GM12878 (cell line): ENCODE results near the gene ABCG1. TPM values are rescaled to one million over a fixed set of nuclear protein-coding genes. Genes with fewer than 3 reads are reported as not detected.

ENCODE experiments used
- ATAC-seq: fragments of 200-7000 bp; cut with Tn5 transposase; 3 replicates; pipeline ENCODE4 v1.9.1; 2020; ENCODE audit warnings: mild to moderate bottlenecking, moderate library complexity
- BruUV-seq: library from RNA; stranded (reverse); fragments of 400-500 nt; replicated peaks from 2 replicates; lab custom pipeline; 2021; lab: Mats Ljungman, UMichigan
- CTCF ChIA-PET: fragments of 300-600 bp; sonication (Branson Sonifier 250); formaldehyde crosslinking; extraction: SDS; loops from one replicate; lab custom pipeline; 2021; ENCODE audit warnings: inconsistent platforms; lab: Yijun Ruan, JAX
- POLR2A ChIA-PET: fragments of 350-600 bp; formaldehyde crosslinking; extraction: SDS; loops from one replicate; lab custom pipeline; 2021; ENCODE audit warnings: inconsistent platforms; lab: Charles Lee
- RAD21 ChIA-PET: fragments of 300-600 bp; sonication (Branson Sonifier 250); formaldehyde crosslinking; loops from one replicate; lab custom pipeline; 2023; ENCODE audit warnings: antibody characterized with exemption; ENCODE audit not compliant: unreplicated experiment; lab: Charles Lee
- SMC1A ChIA-PET: fragments of 300-600 bp; sonication (Branson Sonifier 250); formaldehyde crosslinking; loops from one replicate; lab custom pipeline; 2023; ENCODE audit not compliant: unreplicated experiment, uncharacterized antibody; lab: Charles Lee
- DNase-seq: peaks from one replicate; pipeline ENCODE4 v3.0.0-alpha.2; 2011; ENCODE audit warnings: low read depth, low spot score
- FAIRE-seq: peaks from 3 replicates; lab custom pipeline; 2011; peaks lifted over from hg19 to GRCh38; lab: Jason Lieb, UNC
- H2AFZ ChIP-seq: 2 replicates; pipeline ENCODE4 v1.6.0; 2011; ENCODE audit warnings: low read depth, low read length, control low read depth; ENCODE audit not compliant: control insufficient read depth
- H3K27ac ChIP-seq: 2 replicates; pipeline ENCODE4 v1.5.1; 2011; ENCODE audit warnings: control low read depth; ENCODE audit not compliant: control insufficient read depth, insufficient read depth
- H3K27me3 ChIP-seq, 2 experiments: replicated peaks in 1 of 2; 2 replicates each; pipeline versions ENCODE4 v1.6.0 to v1.6.1; 2011; ENCODE audit warnings: low read length in 1 of 2; ENCODE audit not compliant: control insufficient read depth in 2 of 2, insufficient read depth in 2 of 2
- H3K36me3 ChIP-seq, 2 experiments: 2 replicates each; pipeline ENCODE4 v1.5.1; 2011; ENCODE audit warnings: low read length in 1 of 2; ENCODE audit not compliant: control insufficient read depth in 2 of 2, insufficient read depth in 2 of 2
- H3K4me1 ChIP-seq: 2 replicates; pipeline ENCODE4 v1.6.1; 2011; ENCODE audit warnings: mild to moderate bottlenecking, low read length, moderate library complexity, mixed read lengths; ENCODE audit not compliant: control insufficient read depth, insufficient read depth
- H3K4me2 ChIP-seq: 2 replicates; pipeline ENCODE4 v1.6.0; 2011; ENCODE audit warnings: control low read depth; ENCODE audit not compliant: control insufficient read depth, insufficient read depth
- H3K4me3 ChIP-seq: fragments of 200-600 bp; sonication (generic); 2 replicates; pipeline ENCODE4 v1.5.1; 2016
- H3K79me2 ChIP-seq: 2 replicates; pipeline ENCODE4 v1.6.0; 2011; ENCODE audit warnings: low read length; ENCODE audit not compliant: control insufficient read depth, insufficient read depth
- H3K9ac ChIP-seq: 2 replicates; pipeline ENCODE4 v1.8.0; 2011; ENCODE audit warnings: low read length, control low read depth, mixed read lengths; ENCODE audit not compliant: control insufficient read depth, insufficient read depth
- H3K9me3 ChIP-seq: replicated peaks from 3 replicates; pipeline ENCODE4 v1.5.1; 2011; ENCODE audit warnings: mild to moderate bottlenecking, low read length; ENCODE audit not compliant: control insufficient read depth, insufficient read depth
- H4K20me1 ChIP-seq: 2 replicates; pipeline ENCODE4 v1.6.0; 2011; ENCODE audit not compliant: control insufficient read depth, insufficient read depth
- CBX3 ChIP-seq: fragments of 200-600 bp; sonication (generic); IDR thresholded peaks from 2 replicates; pipeline ENCODE4 v1.6.1; 2016; ENCODE audit warnings: low read depth, borderline replicate concordance
- CEBPZ ChIP-seq: fragments of 150-350 bp; IDR thresholded peaks from 2 replicates; pipeline ENCODE4 v1.6.1; 2016; ENCODE audit warnings: low read depth, low read length
- CTCF ChIP-seq, 3 experiments: IDR thresholded peaks in 2 of 3; conservative IDR thresholded peaks in 1 of 3; 2 replicates each; pipeline ENCODE4 v1.5.1; 2011; ENCODE audit warnings: low read depth in 3 of 3, low read length in 3 of 3, mild to moderate bottlenecking in 3 of 3, control low read depth in 2 of 3, moderate library complexity in 2 of 3, inconsistent platforms in 1 of 3, mixed read lengths in 1 of 3; ENCODE audit not compliant: control insufficient read depth in 2 of 3, insufficient read depth in 1 of 3; ENCODE audit errors: extremely low read depth in 1 of 3
- DPF2 ChIP-seq: fragments of 450-650 bp; IDR thresholded peaks from 2 replicates; pipeline ENCODE4 v1.6.1; 2017; ENCODE audit warnings: mild to moderate bottlenecking
- ELK1 ChIP-seq: IDR thresholded peaks from 2 replicates; pipeline ENCODE4 v1.6.1; 2012; ENCODE audit warnings: low read depth, low read length, improper control_type of control experiment
- HCFC1 ChIP-seq: fragments of 150-350 bp; IDR thresholded peaks from 2 replicates; pipeline ENCODE4 v1.6.1; 2014; ENCODE audit warnings: low read length
- HDGF ChIP-seq: fragments of 450-650 bp; IDR thresholded peaks from 2 replicates; pipeline ENCODE4 v1.6.1; 2016; ENCODE audit warnings: antibody characterized with exemption
- LARP7 ChIP-seq: fragments of 450-650 bp; IDR thresholded peaks from 2 replicates; pipeline ENCODE4 v1.6.1; 2017; ENCODE audit warnings: mild to moderate bottlenecking
- NFYA ChIP-seq: IDR thresholded peaks from 2 replicates; pipeline ENCODE4 v1.6.1; 2011; ENCODE audit warnings: low read depth, mild to moderate bottlenecking, low read length, improper control_type of control experiment, borderline replicate concordance
- NKRF ChIP-seq: fragments of 450-650 bp; conservative IDR thresholded peaks from 2 replicates; pipeline ENCODE4 v1.6.1; 2017; ENCODE audit warnings: mild to moderate bottlenecking, moderate library complexity
- NR2C2 ChIP-seq: IDR thresholded peaks from 2 replicates; pipeline ENCODE4 v1.6.1; 2011; ENCODE audit warnings: borderline replicate concordance, low read depth; ENCODE audit not compliant: control insufficient read depth, insufficient read length
- PAX5 ChIP-seq: IDR thresholded peaks from 2 replicates; pipeline ENCODE4 v1.6.1; 2011; ENCODE audit warnings: low read depth, low read length, borderline replicate concordance
- RB1 ChIP-seq: fragments of 450-650 bp; formaldehyde crosslinking; IDR thresholded peaks from 2 replicates; pipeline ENCODE4 v1.6.1; 2017; ENCODE audit warnings: mild to moderate bottlenecking, borderline replicate concordance
- SMAD1 ChIP-seq: fragments of 450-650 bp; IDR thresholded peaks from 2 replicates; pipeline ENCODE4 v1.6.1; 2018; ENCODE audit warnings: mild to moderate bottlenecking, low read depth; ENCODE audit not compliant: partially characterized antibody
- STAT1 ChIP-seq: fragments of 450-650 bp; conservative IDR thresholded peaks from 2 replicates; pipeline ENCODE4 v1.6.1; 2014; ENCODE audit warnings: antibody characterized with exemption, mild to moderate bottlenecking
- WGBS: methylation state at CpG from one replicate; pipeline ENCODE4 v1.1.6; 2016; ENCODE audit warnings: low lambda C conversion rate; ENCODE audit not compliant: insufficient replicate concordance, insufficient coverage; ENCODE audit errors: missing lambda C conversion rate; 5-methylcytosine and 5-hydroxymethylcytosine counted together
- in situ Hi-C: fragments of 300-500 bp; cut with MboI; formaldehyde crosslinking; loops from 9 replicates; pipeline ENCODE4 v1.14.3; 2018; ENCODE audit warnings: mixed read lengths
- intact Hi-C: fragments of 100-400 bp; cut with micrococcal nuclease; formaldehyde crosslinking; loops from one replicate; pipeline ENCODE4 v1.14.2; 2022; ENCODE audit not compliant: unreplicated experiment
- polyA plus RNA-seq, 11 experiments: library from polyadenylated mRNA; depleted of rRNA in 4 of 11; unstranded in 6 of 11; stranded (reverse) in 5 of 11; fragments of >200 nt; fragmentation: Nextera tagmentation in 4 of 11; fragmentation: Illumina TruSeq in 1 of 11; extraction: Ambion mirVana in 4 of 11; extraction: Trizol in 1 of 11; gene quantifications; 1 replicate in 1 of 11; 2 replicates in 10 of 11; pipeline versions ENCODE4 v1.2.1 to v1.2.3, GENCODE V29; 2011 to 2016; ENCODE audit warnings: inconsistent platforms in 2 of 11, missing spikeins in 2 of 11, low read depth in 1 of 11
- total RNA-seq, 4 experiments: library from RNA; depleted of rRNA in 3 of 4; stranded (reverse); fragments of >200 nt in 3 of 4; fragmentation: Illumina TruSeq in 1 of 4; extraction: Trizol in 1 of 4; gene quantifications; 2 replicates each; pipeline versions ENCODE4 v1.2.1 to v1.2.3, GENCODE V29; 2013 to 2021

ABCG1 gene
- total and polyA plus RNA-seq, 10 of the 15 experiments (the other 5 are each of a cell fraction or from before 2014, with no cell fraction given): 0.59 to 19.3 (median 5.7) TPM

GRCh38 chr21:42222386-42222785, 3.4 kb downstream of the ABCG1 start:
- DNase-seq (no peak), FAIRE-seq (no peak), ATAC-seq (no peak)
- no peaks in the 10 kb centered on the region for H4K20me1 ChIP-seq
- H3K27ac ChIP-seq: no peak overlapping the region
- CTCF ChIA-PET: interaction anchor here (3.8 to 4.1 kb wide), 2 partner anchors 11 to 37 kb away, joined by 30 to 51 read pairs; no protein-coding TSS in a partner anchor
- no peaks in the 10 kb centered on the region for H3K79me2 ChIP-seq
- in situ Hi-C loops (loop anchor here (25.0 kb wide), 1 partner anchor 1465 kb away; no protein-coding TSS in a partner anchor), intact Hi-C loops (loop anchor here (10.0 kb wide), 1 partner anchor 858 kb away; the partner anchor contains the start of gene MX2)
- H3K36me3 ChIP-seq: no peaks in the 10 kb centered on the region
- H3K4me3 ChIP-seq: no peak overlapping the region
- BruUV-seq: no TSS peak
- peaks cover 0 to 4% of the 10 kb centered on the region in 2 experiments; a peak in 1 of 4 replicates for H3K27me3 ChIP-seq
- H3K4me2 ChIP-seq: no peak overlapping the region
- H3K9me3 ChIP-seq: no peaks in the 10 kb centered on the region; the same call in 2 of the 3 replicates
- POLR2A ChIA-PET: interaction anchor here (1.5 kb wide), 1 partner anchor 38 kb away, joined by 3 read pairs; no protein-coding TSS in a partner anchor
- H3K4me1 ChIP-seq: peaks cover 10% of the 10 kb centered on the region
- TF ChIP-seq CEBPZ (no peak), HCFC1 (no peak), NFYA (no peak), NR2C2 (no peak), SMAD1 (no peak), CBX3 (no peak), CTCF (IDR thresholded peaks at IDR 0.05 in 2 of 3, conservative IDR thresholded peaks at IDR 0.05 in 1 of 3; ENCODE audit: control insufficient read depth in 2 of 3, extremely low read depth in 1 of 3, insufficient read depth in 1 of 3, low read depth in 3 of 3, low read length in 3 of 3) (no peak), ELK1 (no peak), PAX5 (no peak), RB1 (no peak), HDGF (no peak), LARP7 (no peak), STAT1 (no peak), NKRF (no peak), DPF2 (no peak)
- RAD21 ChIA-PET: interaction anchor here (3.0 kb wide), 1 partner anchor 54 kb away, joined by 10 read pairs; no protein-coding TSS in a partner anchor
- WGBS: 77% methylated on average over 6 of the region's 6 CpGs
- H2AFZ ChIP-seq: no peak overlapping the region
- SMC1A ChIA-PET: interaction anchor here (3.8 kb wide), 1 partner anchor 14 kb away, joined by 77 read pairs; no protein-coding TSS in a partner anchor
- H3K9ac ChIP-seq: no peak overlapping the region
